Keratinocyte (primary cell): Measurements from ENCODE around the gene MTUS2.

Experiments
- EZH2 ChIP-seq: IDR thresholded peaks from one replicate; pipeline ENCODE4 v1.6.1; 2012; ENCODE audit warnings: inconsistent platforms, mild to moderate bottlenecking, low read length, moderate library complexity
- TF ChIP-seq, protein P1 (sequence below), 3 experiments: IDR thresholded peaks in 1 of 3; conservative IDR thresholded peaks in 1 of 3; optimal IDR thresholded peaks in 1 of 3; 2 replicates in 2 of 3; 3 replicates in 1 of 3; pipeline versions ENCODE3 to v1.5.1; 2011; ENCODE audit warnings: low read length in 3 of 3, mild to moderate bottlenecking in 3 of 3, moderate library complexity in 2 of 3, control low read depth in 1 of 3, inconsistent platforms in 1 of 3; ENCODE audit not compliant: insufficient read depth in 2 of 3; ENCODE audit errors: extremely low read depth in 1 of 3

GRCh38 chr13:28864544-28864943, 44.4 kb downstream of the MTUS2 start:
- TF ChIP-seq, protein P1, sequence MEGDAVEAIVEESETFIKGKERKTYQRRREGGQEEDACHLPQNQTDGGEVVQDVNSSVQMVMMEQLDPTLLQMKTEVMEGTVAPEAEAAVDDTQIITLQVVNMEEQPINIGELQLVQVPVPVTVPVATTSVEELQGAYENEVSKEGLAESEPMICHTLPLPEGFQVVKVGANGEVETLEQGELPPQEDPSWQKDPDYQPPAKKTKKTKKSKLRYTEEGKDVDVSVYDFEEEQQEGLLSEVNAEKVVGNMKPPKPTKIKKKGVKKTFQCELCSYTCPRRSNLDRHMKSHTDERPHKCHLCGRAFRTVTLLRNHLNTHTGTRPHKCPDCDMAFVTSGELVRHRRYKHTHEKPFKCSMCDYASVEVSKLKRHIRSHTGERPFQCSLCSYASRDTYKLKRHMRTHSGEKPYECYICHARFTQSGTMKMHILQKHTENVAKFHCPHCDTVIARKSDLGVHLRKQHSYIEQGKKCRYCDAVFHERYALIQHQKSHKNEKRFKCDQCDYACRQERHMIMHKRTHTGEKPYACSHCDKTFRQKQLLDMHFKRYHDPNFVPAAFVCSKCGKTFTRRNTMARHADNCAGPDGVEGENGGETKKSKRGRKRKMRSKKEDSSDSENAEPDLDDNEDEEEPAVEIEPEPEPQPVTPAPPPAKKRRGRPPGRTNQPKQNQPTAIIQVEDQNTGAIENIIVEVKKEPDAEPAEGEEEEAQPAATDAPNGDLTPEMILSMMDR (optimal IDR thresholded peaks at IDR 0.05 in 1 of 3, IDR thresholded peaks at IDR 0.05 in 1 of 3, conservative IDR thresholded peaks at IDR 0.05 in 1 of 3; ENCODE audit: extremely low read depth in 1 of 3, insufficient read depth in 2 of 3, low read length in 3 of 3) = no peak
- TF ChIP-seq EZH2 = no peak
